Measurements from ENCODE around the gene PBXIP1.

DNA sequence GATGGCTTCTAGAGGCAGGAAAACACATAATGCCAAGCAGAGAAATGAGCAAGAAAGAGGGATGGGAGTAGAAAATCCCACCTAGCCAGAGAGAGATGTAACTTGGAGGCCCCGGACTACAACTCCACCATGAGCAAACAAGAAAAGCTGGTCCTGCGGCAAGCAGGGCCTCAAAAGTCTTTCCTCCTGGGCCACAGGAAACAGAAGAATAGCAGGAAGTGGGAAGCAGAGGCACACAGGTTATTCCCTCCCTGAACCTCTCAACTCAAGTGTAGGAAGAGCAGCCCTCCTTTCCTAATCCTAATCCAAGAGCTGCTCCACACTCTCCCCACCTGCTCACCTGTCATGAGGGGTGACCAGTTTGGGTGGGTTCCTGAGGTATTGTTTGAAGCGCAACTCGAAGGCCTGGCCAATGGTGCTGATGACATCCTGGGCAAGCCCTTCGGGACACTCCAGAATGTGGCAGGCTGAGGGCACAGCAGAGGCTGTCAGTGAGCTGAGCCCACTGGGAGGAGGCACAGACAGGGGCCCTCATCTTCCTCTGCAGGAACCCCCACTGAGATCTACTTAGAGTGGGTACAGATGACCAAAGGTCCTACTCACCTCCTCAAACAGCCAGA lies 11.5 kb upstream of the PBXIP1 start:
- TF ChIP-seq EZH2phosphoT487 (IDR thresholded peaks at IDR 0.05; ENCODE audit: low read depth) = no peak
- TF ChIP-seq, protein P1, sequence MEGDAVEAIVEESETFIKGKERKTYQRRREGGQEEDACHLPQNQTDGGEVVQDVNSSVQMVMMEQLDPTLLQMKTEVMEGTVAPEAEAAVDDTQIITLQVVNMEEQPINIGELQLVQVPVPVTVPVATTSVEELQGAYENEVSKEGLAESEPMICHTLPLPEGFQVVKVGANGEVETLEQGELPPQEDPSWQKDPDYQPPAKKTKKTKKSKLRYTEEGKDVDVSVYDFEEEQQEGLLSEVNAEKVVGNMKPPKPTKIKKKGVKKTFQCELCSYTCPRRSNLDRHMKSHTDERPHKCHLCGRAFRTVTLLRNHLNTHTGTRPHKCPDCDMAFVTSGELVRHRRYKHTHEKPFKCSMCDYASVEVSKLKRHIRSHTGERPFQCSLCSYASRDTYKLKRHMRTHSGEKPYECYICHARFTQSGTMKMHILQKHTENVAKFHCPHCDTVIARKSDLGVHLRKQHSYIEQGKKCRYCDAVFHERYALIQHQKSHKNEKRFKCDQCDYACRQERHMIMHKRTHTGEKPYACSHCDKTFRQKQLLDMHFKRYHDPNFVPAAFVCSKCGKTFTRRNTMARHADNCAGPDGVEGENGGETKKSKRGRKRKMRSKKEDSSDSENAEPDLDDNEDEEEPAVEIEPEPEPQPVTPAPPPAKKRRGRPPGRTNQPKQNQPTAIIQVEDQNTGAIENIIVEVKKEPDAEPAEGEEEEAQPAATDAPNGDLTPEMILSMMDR (IDR thresholded peaks at IDR 0.05; ENCODE audit: low read depth, low read length) = no peak

Measured in OCI-LY3 (cell line).